HepG2 (cell line): Measurements from ENCODE around the gene TTC22. TPM values are rescaled to one million over a fixed set of nuclear protein-coding genes. Genes with fewer than 3 reads are reported as not detected.

ENCODE experiments used
- BORCS8-MEF2B ChIP-seq: sonication (generic); formaldehyde crosslinking; IDR thresholded peaks from 2 replicates; pipeline ENCODE4 v1.8.0; 2022; ENCODE audit warnings: mild to moderate bottlenecking, missing genetic modification reagents
- FOXA1 ChIP-seq, 2 experiments: fragments of 450-650 bp in 1 of 2; sonication (generic) in 1 of 2; formaldehyde crosslinking in 1 of 2; IDR thresholded peaks; 2 replicates each; pipeline versions ENCODE4 v1.4.0 to v1.6.1; 2016 to 2020; ENCODE audit warnings: missing genetic modification reagents in 1 of 2
- GATA4 ChIP-seq: sonication (generic); IDR thresholded peaks from 2 replicates; pipeline ENCODE4 v1.6.1; 2016; ENCODE audit warnings: antibody characterized with exemption, low read depth, borderline replicate concordance
- IRF2 ChIP-seq: IDR thresholded peaks from 2 replicates; pipeline ENCODE4 v1.6.1; 2018; ENCODE audit warnings: missing genetic modification reagents, missing compliant biosample characterization
- MAF1 ChIP-seq: sonication (generic); formaldehyde crosslinking; IDR thresholded peaks from 2 replicates; pipeline ENCODE4 v1.5.0; 2020; ENCODE audit warnings: missing genetic modification reagents, borderline replicate concordance
- NR2C2 ChIP-seq: sonication (generic); formaldehyde crosslinking; IDR thresholded peaks from 2 replicates; pipeline ENCODE4 v1.4.0; 2020; ENCODE audit warnings: missing genetic modification reagents, mild to moderate bottlenecking, moderate library complexity, borderline replicate concordance
- POLR2A ChIP-seq, 2 experiments: IDR thresholded peaks; 2 replicates each; pipeline ENCODE4 v1.6.1; 2011; ENCODE audit warnings: low read depth in 2 of 2, low read length in 2 of 2, mild to moderate bottlenecking in 1 of 2, moderate library complexity in 1 of 2; ENCODE audit not compliant: insufficient read depth in 1 of 2
- POLR2G ChIP-seq: fragments of 200-400 bp; formaldehyde crosslinking; IDR thresholded peaks from 2 replicates; pipeline ENCODE4 v1.6.1; 2018; ENCODE audit warnings: mild to moderate bottlenecking, low read depth, low read length, moderate library complexity
- TP53 ChIP-seq: sonication (generic); formaldehyde crosslinking; conservative IDR thresholded peaks from 2 replicates; pipeline ENCODE4 v1.4.0; 2020; ENCODE audit warnings: missing genetic modification reagents
- ZNF232 ChIP-seq: sonication (generic); formaldehyde crosslinking; IDR thresholded peaks from 2 replicates; pipeline ENCODE4 v1.4.0; 2020; ENCODE audit warnings: missing genetic modification reagents, borderline replicate concordance
- ZNF234 ChIP-seq: sonication (generic); formaldehyde crosslinking; conservative IDR thresholded peaks from 2 replicates; pipeline ENCODE4 v1.5.1; 2020; ENCODE audit warnings: mild to moderate bottlenecking, missing genetic modification reagents
- ZNF333 ChIP-seq: sonication (generic); formaldehyde crosslinking; IDR thresholded peaks from 2 replicates; pipeline ENCODE4 v1.4.0; 2020; ENCODE audit warnings: mild to moderate bottlenecking, missing genetic modification reagents, borderline replicate concordance
- ZNF33B ChIP-seq: sonication (generic); formaldehyde crosslinking; IDR thresholded peaks from 2 replicates; pipeline ENCODE4 v1.5.1; 2020; ENCODE audit warnings: mild to moderate bottlenecking, missing genetic modification reagents
- ZNF496 ChIP-seq: sonication (generic); formaldehyde crosslinking; IDR thresholded peaks from 2 replicates; pipeline ENCODE4 v1.8.1; 2023; ENCODE audit warnings: mild to moderate bottlenecking, moderate library complexity, missing genetic modification reagents; ENCODE audit not compliant: insufficient replicate concordance
- ZNF589 ChIP-seq: sonication (generic); formaldehyde crosslinking; conservative IDR thresholded peaks from 2 replicates; pipeline ENCODE4 v1.8.0; 2022; ENCODE audit warnings: mild to moderate bottlenecking, moderate library complexity, missing genetic modification reagents
- ZNF83 ChIP-seq: sonication (generic); formaldehyde crosslinking; IDR thresholded peaks from 2 replicates; pipeline ENCODE4 v1.4.0; 2020; ENCODE audit warnings: missing genetic modification reagents, mild to moderate bottlenecking, borderline replicate concordance
- polyA plus RNA-seq, 8 experiments: library from polyadenylated mRNA; depleted of rRNA in 3 of 8; stranded (reverse) in 7 of 8; unstranded in 1 of 8; fragments of >200 nt; fragmentation: Illumina TruSeq in 4 of 8; extraction: Trizol in 4 of 8; gene quantifications; 2 replicates each; pipeline versions ENCODE4 v1.2.1 to v1.2.3, GENCODE V29; 2011 to 2016; ENCODE audit warnings: low read depth in 4 of 8, missing spikeins in 1 of 8, mixed read lengths in 1 of 8; ENCODE audit not compliant: insufficient read depth in 1 of 8
- total RNA-seq, 5 experiments: library from RNA; depleted of rRNA; stranded (reverse); fragments of >200 nt; fragmentation: Illumina TruSeq; extraction: Trizol; gene quantifications; 2 replicates each; pipeline ENCODE4 v1.2.3, GENCODE V29; 2016; ENCODE audit warnings: low read depth in 1 of 5
- TF ChIP-seq, protein P1 (sequence below): sonication (generic); formaldehyde crosslinking; IDR thresholded peaks from 2 replicates; pipeline ENCODE4 v1.8.1; 2023; ENCODE audit warnings: missing genetic modification reagents, inconsistent platforms, borderline replicate concordance
- TF ChIP-seq, protein P2 (sequence below): sonication (generic); formaldehyde crosslinking; IDR thresholded peaks from 2 replicates; pipeline ENCODE4 v1.4.0; 2020; ENCODE audit warnings: missing genetic modification reagents
- TF ChIP-seq, protein P3 (sequence below): sonication (generic); formaldehyde crosslinking; IDR thresholded peaks from 2 replicates; pipeline ENCODE4 v1.4.0; 2020; ENCODE audit warnings: missing genetic modification reagents
- TF ChIP-seq, protein P4 (sequence below): sonication (generic); formaldehyde crosslinking; IDR thresholded peaks from 2 replicates; pipeline ENCODE4 v1.5.1; 2020; ENCODE audit warnings: missing genetic modification reagents, mild to moderate bottlenecking, borderline replicate concordance

The TTC22 gene
- total and polyA plus RNA-seq, 2 of the 13 experiments (the other 11 are each of a cell fraction or from before 2014, with no cell fraction given) = not detected

DNA sequence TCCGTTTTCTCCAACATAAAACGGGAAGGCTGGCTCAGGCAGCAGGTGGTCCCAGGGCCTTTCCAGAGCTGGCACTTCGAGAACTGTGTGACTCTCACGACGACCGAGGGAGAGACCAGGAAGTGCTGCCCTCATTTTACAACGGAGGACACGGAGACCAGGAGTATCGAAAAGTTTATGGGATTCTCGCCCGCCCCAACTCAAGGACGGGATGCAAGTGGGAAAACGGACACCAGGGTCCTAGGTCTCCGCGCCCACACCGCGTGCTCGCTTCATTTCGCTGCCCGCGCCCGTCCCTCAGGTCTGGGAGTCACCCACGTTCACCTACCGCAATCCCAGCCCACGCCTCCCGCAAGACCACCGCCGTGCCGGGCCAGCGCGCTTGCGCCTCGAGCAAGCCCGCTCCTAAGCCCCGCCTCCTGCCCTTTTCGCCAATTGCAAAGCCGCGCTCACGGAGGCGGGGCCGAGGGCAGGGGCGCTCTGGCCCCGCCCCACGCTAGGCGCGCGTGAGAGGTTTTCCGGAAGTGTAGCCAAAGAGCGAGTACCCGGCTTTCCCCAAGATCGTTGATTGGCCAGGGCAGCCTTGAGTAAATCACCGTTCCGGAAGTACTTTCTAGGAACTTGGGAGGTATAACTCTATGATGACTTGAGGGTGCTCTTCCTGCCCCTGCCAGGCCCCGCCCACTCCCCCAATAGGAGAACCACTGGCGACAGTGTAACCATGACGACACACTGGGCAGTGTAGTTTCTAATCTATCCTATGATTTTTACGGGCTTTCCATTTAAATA lies 36.8 kb downstream of the TTC22 start, which contains the start of gene PARS2 (continued):
- TF ChIP-seq MAF1 = no peak; the same call in 1 of the 2 replicates
- TF ChIP-seq BORCS8-MEF2B (CRISPR knock-in tag) = peak; percentile 79
- TF ChIP-seq, protein P1, sequence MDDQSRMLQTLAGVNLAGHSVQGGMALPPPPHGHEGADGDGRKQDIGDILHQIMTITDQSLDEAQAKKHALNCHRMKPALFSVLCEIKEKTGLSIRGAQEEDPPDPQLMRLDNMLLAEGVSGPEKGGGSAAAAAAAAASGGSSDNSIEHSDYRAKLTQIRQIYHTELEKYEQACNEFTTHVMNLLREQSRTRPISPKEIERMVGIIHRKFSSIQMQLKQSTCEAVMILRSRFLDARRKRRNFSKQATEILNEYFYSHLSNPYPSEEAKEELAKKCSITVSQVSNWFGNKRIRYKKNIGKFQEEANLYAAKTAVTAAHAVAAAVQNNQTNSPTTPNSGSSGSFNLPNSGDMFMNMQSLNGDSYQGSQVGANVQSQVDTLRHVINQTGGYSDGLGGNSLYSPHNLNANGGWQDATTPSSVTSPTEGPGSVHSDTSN (CRISPR knock-in tag) = no peak
- peak; percentile 90 for TF ChIP-seq POLR2G
- TF ChIP-seq, protein P2, sequence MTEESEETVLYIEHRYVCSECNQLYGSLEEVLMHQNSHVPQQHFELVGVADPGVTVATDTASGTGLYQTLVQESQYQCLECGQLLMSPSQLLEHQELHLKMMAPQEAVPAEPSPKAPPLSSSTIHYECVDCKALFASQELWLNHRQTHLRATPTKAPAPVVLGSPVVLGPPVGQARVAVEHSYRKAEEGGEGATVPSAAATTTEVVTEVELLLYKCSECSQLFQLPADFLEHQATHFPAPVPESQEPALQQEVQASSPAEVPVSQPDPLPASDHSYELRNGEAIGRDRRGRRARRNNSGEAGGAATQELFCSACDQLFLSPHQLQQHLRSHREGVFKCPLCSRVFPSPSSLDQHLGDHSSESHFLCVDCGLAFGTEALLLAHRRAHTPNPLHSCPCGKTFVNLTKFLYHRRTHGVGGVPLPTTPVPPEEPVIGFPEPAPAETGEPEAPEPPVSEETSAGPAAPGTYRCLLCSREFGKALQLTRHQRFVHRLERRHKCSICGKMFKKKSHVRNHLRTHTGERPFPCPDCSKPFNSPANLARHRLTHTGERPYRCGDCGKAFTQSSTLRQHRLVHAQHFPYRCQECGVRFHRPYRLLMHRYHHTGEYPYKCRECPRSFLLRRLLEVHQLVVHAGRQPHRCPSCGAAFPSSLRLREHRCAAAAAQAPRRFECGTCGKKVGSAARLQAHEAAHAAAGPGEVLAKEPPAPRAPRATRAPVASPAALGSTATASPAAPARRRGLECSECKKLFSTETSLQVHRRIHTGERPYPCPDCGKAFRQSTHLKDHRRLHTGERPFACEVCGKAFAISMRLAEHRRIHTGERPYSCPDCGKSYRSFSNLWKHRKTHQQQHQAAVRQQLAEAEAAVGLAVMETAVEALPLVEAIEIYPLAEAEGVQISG (CRISPR knock-in tag) = peak; percentile 99
- TF ChIP-seq ZNF496 (CRISPR knock-in tag) = no peak
- peak; percentile 28; the same call in 1 of the 2 replicates for TF ChIP-seq ZNF333
- TF ChIP-seq POLR2A (IDR thresholded peaks at IDR 0.05; ENCODE audit: insufficient read depth in 1 of 2, low read depth in 2 of 2, low read length in 2 of 2) = peak; percentile 92 to 96
- TF ChIP-seq, protein P3, sequence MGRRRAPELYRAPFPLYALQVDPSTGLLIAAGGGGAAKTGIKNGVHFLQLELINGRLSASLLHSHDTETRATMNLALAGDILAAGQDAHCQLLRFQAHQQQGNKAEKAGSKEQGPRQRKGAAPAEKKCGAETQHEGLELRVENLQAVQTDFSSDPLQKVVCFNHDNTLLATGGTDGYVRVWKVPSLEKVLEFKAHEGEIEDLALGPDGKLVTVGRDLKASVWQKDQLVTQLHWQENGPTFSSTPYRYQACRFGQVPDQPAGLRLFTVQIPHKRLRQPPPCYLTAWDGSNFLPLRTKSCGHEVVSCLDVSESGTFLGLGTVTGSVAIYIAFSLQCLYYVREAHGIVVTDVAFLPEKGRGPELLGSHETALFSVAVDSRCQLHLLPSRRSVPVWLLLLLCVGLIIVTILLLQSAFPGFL (CRISPR knock-in tag) = no peak
- no peak for TF ChIP-seq FOXA1 (IDR thresholded peaks at IDR 0.05)
- peak; percentile 48 for TF ChIP-seq FOXA1 (CRISPR knock-in tag; IDR thresholded peaks at IDR 0.05)
- TF ChIP-seq GATA4 = peak; percentile 39; the same call in 1 of the 2 replicates
- TF ChIP-seq, protein P4, sequence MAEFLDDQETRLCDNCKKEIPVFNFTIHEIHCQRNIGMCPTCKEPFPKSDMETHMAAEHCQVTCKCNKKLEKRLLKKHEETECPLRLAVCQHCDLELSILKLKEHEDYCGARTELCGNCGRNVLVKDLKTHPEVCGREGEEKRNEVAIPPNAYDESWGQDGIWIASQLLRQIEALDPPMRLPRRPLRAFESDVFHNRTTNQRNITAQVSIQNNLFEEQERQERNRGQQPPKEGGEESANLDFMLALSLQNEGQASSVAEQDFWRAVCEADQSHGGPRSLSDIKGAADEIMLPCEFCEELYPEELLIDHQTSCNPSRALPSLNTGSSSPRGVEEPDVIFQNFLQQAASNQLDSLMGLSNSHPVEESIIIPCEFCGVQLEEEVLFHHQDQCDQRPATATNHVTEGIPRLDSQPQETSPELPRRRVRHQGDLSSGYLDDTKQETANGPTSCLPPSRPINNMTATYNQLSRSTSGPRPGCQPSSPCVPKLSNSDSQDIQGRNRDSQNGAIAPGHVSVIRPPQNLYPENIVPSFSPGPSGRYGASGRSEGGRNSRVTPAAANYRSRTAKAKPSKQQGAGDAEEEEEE (CRISPR knock-in tag) = no peak
- TF ChIP-seq ZNF83 (CRISPR knock-in tag) = no peak
- TF ChIP-seq ZNF33B (CRISPR knock-in tag) = 0 out of 2 replicates have a peak, but pooled peaks have one; percentile 12
- no peak for TF ChIP-seq ZNF234 (CRISPR knock-in tag)
- TF ChIP-seq ZNF589 (CRISPR knock-in tag) = no peak
- peak; percentile 28; the same call in 1 of the 2 replicates for TF ChIP-seq ZNF232 (CRISPR knock-in tag)
- peak; percentile 73; the same call in 1 of the 2 replicates for TF ChIP-seq IRF2 (CRISPR knock-in tag)
- TF ChIP-seq TP53 (CRISPR knock-in tag) = no peak
- peak; percentile 71; the same call in 1 of the 2 replicates for TF ChIP-seq NR2C2 (CRISPR knock-in tag)
